GM21423 (cell line): ENCODE measurements around the gene SDC1.
"Not testable (repeated sequence)": the region's sequence is repeated elsewhere in the genome, so short reads cannot be mapped to it uniquely, and the experiment has no call there.

ENCODE experiments used
- ATAC-seq: cut with Tn5 transposase; IDR thresholded peaks from one replicate; pipeline ENCODE4 v1.9.1; 2021; ENCODE audit warnings: mild to moderate bottlenecking, moderate library complexity; ENCODE audit not compliant: unreplicated experiment

SDC1 gene

GRCh38 chr2:20198796-20199632 is 25.9 kb downstream of the SDC1 start:
- no peak for ATAC-seq

GRCh38 chr2:20198001-20198400 is 26.9 kb downstream of the SDC1 start:
- no peak for ATAC-seq

- ATAC-seq: no peak
Measured at GRCh38 chr2:20197192-20197591, 27.7 kb downstream of the SDC1 start.

GRCh38 chr2:20196657-20197161 is 28.2 kb downstream of the SDC1 start:
- no peak for ATAC-seq

- no peak for ATAC-seq
Measured at GRCh38 chr2:20196053-20196656, 28.8 kb downstream of the SDC1 start.

- ATAC-seq: no peak
Measured at GRCh38 chr2:20195431-20196033, 29.4 kb downstream of the SDC1 start.

- ATAC-seq: not testable (repeated sequence)
Measured at GRCh38 chr2:20195016-20195411, 29.9 kb downstream of the SDC1 start.

- ATAC-seq: no peak
Measured at GRCh38 chr2:20194097-20195015, 30.6 kb downstream of the SDC1 start.

GRCh38 chr2:20193185-20193584 is 31.7 kb downstream of the SDC1 start:
- ATAC-seq: no peak

GRCh38 chr2:20192781-20193180 is 32.1 kb downstream of the SDC1 start:
- no peak for ATAC-seq

- no peak for ATAC-seq
Measured at GRCh38 chr2:20191714-20192569, 33.0 kb downstream of the SDC1 start.

GRCh38 chr2:20190876-20191713 is 33.8 kb downstream of the SDC1 start:
- no peak for ATAC-seq

- no peak for ATAC-seq
Measured at GRCh38 chr2:20190170-20190569, 34.8 kb downstream of the SDC1 start.

GRCh38 chr2:20189299-20189931 is 35.5 kb downstream of the SDC1 start:
- no peak for ATAC-seq

GRCh38 chr2:20188851-20189250 is 36.1 kb downstream of the SDC1 start:
- ATAC-seq: no peak

GRCh38 chr2:20188201-20188600 is 36.7 kb downstream of the SDC1 start:
- ATAC-seq: no peak

- ATAC-seq: no peak
Measured at GRCh38 chr2:20187331-20187730, 37.6 kb downstream of the SDC1 start.

- no peak for ATAC-seq
Measured at GRCh38 chr2:20186855-20187187, 38.1 kb downstream of the SDC1 start.
